Stimulated activated CD4-positive, alpha-beta T cell treated with anti-CD3 and anti-CD28 coated beads, Interleukin-4, amount 100 ng/mL, for 1 hour (primary cell): Measurements from ENCODE around the gene MAN2B2.

Experiments
- DNase-seq: peaks from one replicate; pipeline ENCODE4 v3.0.0-alpha.2; 2020

Gene MAN2B2

GRCh38 chr4:6595897-6596537, 21.0 kb downstream of the MAN2B2 start:
- DNase-seq = no peak

GRCh38 chr4:6596948-6597347, 22.0 kb downstream of the MAN2B2 start:
- no peak for DNase-seq

DNA sequence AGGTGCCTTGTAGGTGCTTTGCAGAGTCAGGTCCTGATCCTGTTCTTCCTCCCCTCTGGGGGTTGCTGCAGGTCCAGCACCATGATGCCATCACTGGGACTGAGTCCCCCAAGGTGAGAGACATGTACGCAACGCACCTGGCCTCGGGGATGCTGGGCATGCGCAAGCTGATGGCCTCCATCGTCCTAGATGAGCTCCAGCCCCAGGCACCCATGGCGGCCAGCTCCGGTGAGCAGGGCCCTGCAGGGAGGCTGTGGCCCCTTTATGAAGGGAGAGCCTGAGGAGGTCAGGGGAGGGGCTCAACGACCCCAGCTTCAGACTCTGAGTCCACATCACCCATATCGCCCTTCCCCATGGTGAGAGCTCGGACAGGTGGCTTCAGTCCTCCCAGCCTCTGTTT, 23.1 kb downstream of the MAN2B2 start:
- no peak for DNase-seq

- DNase-seq = no peak
These were observed 23.7 kb downstream of the MAN2B2 start for GRCh38 chr4:6598641-6599040.

DNA sequence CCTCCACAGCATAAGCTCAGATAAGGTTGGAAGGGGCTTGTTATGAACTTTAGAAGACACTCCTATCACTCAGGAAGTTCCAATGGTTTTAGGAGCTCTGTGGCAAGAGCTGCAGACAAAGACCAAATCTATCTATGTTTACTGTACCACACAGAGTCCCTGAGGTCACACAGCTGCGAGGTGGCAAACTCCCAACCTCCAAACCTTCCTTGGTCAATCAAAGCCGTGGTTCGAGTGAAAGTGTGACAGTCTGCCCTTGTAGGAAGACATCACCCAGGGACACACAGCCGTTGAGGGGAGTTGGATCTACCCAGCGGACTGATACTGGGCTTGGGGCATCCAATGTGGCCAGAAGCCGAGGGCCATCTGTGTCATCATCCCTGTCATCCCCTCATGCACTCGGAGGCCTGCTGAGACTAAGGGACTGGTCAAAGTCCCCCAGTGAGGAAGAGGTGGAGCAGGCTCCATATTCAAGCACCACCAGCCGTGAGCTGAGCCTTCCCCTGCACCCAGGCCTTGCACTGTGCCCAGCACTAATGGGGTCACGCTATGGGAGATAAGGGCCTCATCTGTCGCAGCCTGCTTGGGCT, 26.8 kb downstream of the MAN2B2 start:
- DNase-seq = no peak

DNA sequence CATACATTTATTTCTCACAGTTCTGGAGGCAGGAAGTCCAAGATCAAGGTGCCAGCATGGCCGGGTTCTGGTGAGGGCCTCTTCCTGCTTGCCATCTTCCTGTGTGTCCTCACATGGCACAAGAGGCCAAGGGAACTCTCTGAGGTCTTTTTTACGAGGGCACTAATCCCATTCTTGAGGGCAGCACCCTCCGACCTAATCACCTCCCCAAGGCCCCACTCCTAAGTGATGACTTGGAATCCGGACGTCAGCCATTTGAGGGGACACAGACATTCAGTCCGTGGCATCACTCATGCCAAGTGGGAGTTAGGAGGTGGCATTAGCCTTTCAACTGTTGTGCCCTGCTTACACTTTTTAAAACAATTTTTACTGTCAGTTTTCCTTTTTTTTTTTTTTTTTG, 27.3 kb downstream of the MAN2B2 start:
- no peak for DNase-seq

DNA sequence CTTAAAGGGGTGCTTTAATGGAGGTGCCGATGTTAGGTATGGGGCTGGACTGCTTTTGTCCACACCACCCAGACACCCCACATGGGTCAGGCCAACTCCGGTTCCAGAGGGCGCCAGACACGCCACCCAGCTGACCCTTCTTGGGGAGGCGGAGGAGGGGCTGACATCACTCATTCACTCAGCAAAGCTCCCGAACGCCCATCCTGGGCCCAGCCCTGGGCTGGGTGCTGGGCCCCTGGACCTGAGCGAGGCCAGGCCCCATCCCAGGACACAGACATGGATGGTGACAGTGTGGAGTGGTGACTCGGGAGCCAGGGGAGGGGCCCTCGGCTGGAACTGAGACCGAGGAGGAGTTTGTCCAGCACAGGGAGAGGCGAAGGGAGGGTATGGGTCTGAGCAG, 28.1 kb downstream of the MAN2B2 start:
- DNase-seq = no peak

DNA sequence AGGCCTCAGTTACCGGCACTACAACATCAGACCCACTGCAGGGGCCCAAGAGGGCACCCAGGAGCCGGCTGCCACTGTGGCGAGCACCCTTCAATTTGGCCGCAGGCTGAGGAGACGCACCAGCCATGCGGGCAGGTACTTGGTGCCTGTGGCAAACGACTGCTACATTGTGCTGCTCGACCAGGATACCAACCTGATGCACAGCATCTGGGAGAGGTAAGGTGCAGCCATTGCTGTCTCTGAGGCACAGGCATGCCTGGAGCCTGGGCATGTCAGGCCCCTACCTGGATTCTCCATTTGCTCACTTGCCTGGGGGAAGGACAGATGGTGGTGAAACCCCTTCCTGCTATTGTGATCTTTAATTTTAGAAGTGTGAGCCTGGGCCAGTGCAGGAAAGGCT, 30.1 kb downstream of the MAN2B2 start:
- DNase-seq = no peak

GRCh38 chr4:6605605-6606004, 30.6 kb downstream of the MAN2B2 start:
- DNase-seq = no peak

DNA sequence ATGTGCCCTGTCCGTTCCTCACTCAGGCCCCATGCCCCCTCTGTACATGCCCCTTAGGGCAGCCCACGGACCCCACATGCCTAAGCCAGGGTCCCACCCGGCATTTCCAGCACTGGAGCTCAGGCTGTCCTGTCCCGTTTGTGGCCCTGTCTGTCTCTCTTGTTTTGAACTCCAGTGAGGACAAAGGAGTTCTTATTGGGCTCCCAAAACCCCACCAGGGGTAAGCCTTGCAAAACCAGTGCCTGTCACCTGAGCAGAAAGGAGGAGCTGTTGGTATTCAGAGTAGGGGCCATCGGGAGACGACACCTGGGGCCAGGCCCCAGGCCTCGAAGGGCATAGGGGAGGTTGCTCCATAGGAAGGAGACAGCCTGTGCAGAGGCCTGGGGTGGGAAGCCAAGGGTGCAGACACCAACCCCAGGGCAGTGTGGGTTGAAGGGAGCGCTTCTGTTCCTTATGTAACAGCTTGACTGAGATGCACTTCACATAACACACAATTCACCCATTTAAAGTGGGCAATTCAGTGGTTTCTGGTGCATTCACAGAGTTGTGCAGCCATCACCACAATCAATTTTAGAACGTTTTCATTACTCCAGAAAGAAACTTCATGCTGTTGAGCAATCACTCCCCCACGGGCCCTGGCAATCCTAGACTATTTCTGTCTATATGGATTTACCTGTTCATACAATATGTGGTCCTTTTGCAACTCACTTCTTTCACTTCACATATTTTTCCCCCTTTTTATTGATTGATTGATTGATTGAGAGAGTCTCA, 31.7 kb downstream of the MAN2B2 start:
- DNase-seq = no peak

- no peak for DNase-seq
These were observed 32.5 kb downstream of the MAN2B2 start for GRCh38 chr4:6607368-6608055.

- no peak for DNase-seq
These were observed 33.9 kb downstream of the MAN2B2 start for GRCh38 chr4:6608758-6609414.

GRCh38 chr4:6609415-6610079, 34.6 kb downstream of the MAN2B2 start:
- DNase-seq = no peak

GRCh38 chr4:6610856-6611430, 36.0 kb downstream of the MAN2B2 start:
- DNase-seq = no peak

DNA sequence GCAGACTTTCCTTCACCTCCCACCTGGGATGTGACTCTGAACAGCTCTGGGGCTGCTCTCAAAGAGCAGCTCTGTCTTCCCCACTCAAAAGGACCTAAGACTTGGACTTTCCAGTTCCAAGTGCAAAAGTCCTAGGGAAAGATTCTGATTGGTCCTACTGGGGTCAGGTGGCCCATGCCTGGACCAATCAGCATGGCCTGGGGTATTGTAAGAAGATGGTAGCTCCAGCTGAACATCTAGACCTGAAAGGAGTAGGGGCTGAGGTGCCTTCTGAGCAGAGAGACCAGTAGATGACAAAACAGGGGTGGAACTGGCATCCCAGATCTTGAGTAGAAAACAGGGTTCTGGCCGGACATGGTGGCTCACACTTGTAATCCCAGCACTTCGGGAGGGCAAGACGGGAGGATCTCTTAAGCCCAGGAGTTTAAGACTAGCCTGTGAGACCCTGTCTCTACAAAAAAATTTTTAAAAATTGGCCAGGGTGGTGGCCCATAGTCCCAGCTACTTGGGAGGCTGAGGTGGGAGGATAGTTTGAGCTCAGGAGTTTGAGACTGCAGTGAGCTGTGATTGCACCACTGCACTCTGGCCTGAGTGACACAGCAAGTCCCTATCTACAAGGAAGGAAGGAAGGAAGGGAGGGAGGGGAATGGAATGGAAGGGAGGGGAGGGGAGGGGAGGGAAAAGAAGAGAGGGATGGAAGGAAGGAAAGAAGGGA, 38.1 kb downstream of the MAN2B2 start:
- no peak for DNase-seq

DNA sequence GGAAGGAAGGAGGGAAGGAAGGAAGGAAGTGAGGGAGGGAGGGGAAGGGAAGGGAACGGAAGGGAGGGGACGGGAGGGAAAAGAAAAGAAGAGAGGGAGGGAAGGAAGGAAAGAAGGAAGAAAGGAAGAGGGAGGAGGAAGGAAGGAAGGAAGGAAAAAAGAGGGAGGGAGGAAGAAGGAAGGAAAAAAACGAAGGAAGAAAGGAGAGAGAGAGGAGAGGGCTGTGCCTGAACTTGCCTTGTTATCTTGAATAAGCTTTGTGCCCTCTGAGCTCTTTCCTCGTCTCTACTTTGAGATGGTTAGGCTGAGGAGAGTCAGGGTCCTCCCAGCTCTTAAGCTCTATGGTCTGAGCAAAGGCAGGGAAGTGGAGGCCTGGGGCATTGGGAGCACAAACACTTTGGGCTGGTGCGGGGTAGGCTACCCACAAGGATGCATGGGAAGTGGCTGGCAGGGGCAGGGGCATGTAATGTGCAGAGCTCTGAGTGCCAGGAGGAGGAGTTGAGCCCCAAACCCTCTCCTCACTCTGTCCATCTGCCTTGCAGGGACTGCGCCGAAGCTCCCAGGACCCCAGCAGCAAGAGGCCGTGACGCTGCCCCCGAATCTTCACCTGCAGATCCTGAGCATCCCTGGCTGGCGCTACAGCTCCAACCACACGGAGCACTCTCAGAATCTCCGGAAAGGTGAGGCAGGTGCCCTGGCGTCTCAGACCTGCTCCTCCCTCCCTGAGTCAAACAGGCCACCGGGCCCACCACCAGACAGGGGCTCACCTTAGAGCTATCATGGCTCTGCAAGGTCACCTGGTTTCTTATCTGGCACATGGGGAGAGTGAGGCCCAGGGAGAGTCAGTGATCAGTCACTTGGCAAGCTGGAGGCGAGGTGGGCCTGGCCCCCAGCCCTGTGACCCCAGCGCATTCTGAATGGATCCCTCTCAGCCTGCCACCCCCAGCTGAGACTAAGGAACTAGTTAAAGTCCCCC, 39.0 kb downstream of the MAN2B2 start:
- DNase-seq = no peak

GRCh38 chr4:6614701-6615230, 39.8 kb downstream of the MAN2B2 start:
- no peak for DNase-seq

DNA sequence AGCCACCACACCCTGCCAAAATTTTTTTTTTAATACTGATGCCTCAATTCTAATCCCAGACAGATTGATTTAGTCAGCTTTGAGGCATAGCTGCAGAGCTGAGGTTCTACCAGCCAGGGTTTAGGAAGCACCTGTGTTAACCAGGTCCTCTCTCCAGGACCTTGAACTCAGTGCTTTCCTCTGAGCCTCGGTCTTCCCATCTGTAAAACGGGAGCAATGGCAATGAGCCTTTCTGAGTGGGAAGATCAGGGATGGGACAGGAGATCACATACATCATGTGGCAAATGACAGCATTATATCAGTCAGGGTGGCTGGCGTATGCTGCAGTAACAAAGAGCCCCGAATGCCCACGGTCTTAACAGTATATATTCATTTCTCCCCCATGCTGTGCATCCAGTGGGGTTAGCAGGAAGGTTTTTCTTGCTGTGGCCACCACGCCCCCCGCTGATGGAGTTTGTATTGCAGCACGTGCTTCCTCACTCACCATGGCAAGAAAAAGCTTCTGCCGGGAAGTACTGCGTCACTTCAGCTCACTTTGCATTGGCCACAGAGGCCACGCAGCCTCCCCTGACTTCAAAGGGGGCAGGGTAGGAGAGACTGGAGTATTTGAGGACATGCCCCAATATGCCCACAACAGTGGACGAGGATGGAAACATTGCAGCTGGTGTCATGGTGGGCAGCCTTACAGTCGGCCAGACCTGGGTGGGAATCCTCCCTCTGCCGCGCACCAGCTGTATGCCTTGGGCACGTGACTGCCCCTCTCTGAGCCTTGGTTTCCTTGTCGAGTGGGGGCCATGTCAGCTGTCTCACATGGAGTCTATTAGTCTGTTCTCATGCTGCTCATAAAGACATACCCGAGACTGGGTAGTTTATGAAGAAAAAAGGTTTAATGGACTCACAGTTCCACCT, 41.4 kb downstream of the MAN2B2 start:
- no peak for DNase-seq

- no peak for DNase-seq
These were observed 42.3 kb downstream of the MAN2B2 start for GRCh38 chr4:6617246-6617645.
